Hepatocyte (in vitro differentiated cells): ENCODE results near the gene MPV17. TPM values are rescaled to one million over a fixed set of nuclear protein-coding genes. Genes with fewer than 3 reads are reported as not detected.
"Not testable (repeated sequence)": the region's sequence is repeated elsewhere in the genome, so short reads cannot be mapped to it uniquely, and the experiment has no call there.

Experiments
- DNase-seq: peaks from one replicate; pipeline ENCODE4 v3.0.0-alpha.2; 2016; ENCODE audit warnings: low spot score
- H2AFZ ChIP-seq: fragments of 200-600 bp; sonication (generic); 2 replicates; pipeline ENCODE4 v1.6.0; 2016; ENCODE audit warnings: antibody characterized with exemption, mild to moderate bottlenecking
- H3K27ac ChIP-seq: fragments of 200-600 bp; sonication (generic); 2 replicates; pipeline ENCODE4 v1.5.1; 2016; ENCODE audit warnings: mild to moderate bottlenecking
- H3K27me3 ChIP-seq: fragments of 200-600 bp; sonication (generic); 2 replicates; pipeline ENCODE4 v1.6.1; 2016
- H3K36me3 ChIP-seq: fragments of 200-600 bp; sonication (generic); replicated peaks from 2 replicates; pipeline ENCODE4 v1.5.1; 2016; ENCODE audit warnings: low read depth; ENCODE audit not compliant: insufficient read depth
- H3K4me1 ChIP-seq: fragments of 200-600 bp; sonication (generic); 2 replicates; pipeline ENCODE4 v1.5.1; 2016; ENCODE audit warnings: mild to moderate bottlenecking, moderate library complexity; ENCODE audit not compliant: insufficient read depth
- H3K4me2 ChIP-seq: fragments of 200-600 bp; sonication (generic); 2 replicates; pipeline ENCODE4 v1.6.0; 2016
- H3K4me3 ChIP-seq: fragments of 200-600 bp; sonication (generic); 2 replicates; pipeline ENCODE4 v1.5.1; 2016; ENCODE audit warnings: mild to moderate bottlenecking
- H3K79me2 ChIP-seq: fragments of 200-600 bp; sonication (generic); 2 replicates; pipeline ENCODE4 v1.6.0; 2017; ENCODE audit warnings: mild to moderate bottlenecking
- H3K9me2 ChIP-seq: fragments of 200-600 bp; sonication (generic); replicated peaks from 2 replicates; pipeline ENCODE4 v1.6.0; 2017; ENCODE audit warnings: mild to moderate bottlenecking; ENCODE audit not compliant: insufficient read depth
- H3K9me3 ChIP-seq: fragments of 200-600 bp; sonication (generic); 2 replicates; pipeline ENCODE4 v1.5.1; 2016; ENCODE audit warnings: low read depth, mild to moderate bottlenecking
- H4K20me1 ChIP-seq: fragments of 200-600 bp; sonication (generic); 2 replicates; pipeline ENCODE4 v1.6.0; 2016; ENCODE audit warnings: mild to moderate bottlenecking; ENCODE audit not compliant: insufficient read depth, poor library complexity, severe bottlenecking
- EZH2 ChIP-seq: fragments of 200-600 bp; sonication (generic); IDR thresholded peaks from 2 replicates; pipeline ENCODE4 v1.6.1; 2016; ENCODE audit warnings: antibody characterized with exemption, mild to moderate bottlenecking, borderline replicate concordance
- EZH2phosphoT487 ChIP-seq: fragments of 200-600 bp; sonication (generic); IDR thresholded peaks from one replicate; pipeline ENCODE4 v1.6.1; 2018; ENCODE audit warnings: antibody characterized with exemption, mild to moderate bottlenecking, low read depth, moderate library complexity; ENCODE audit not compliant: unreplicated experiment, severe bottlenecking
- WGBS: methylation state at CpG from one replicate; pipeline ENCODE4 v1.1.6; 2016; ENCODE audit warnings: low lambda C conversion rate; ENCODE audit errors: missing lambda C conversion rate; 5-methylcytosine and 5-hydroxymethylcytosine counted together
- polyA plus RNA-seq: library from polyadenylated mRNA; unstranded; fragments of >200 nt; fragmentation: Nextera tagmentation; extraction: Ambion mirVana; gene quantifications from 2 replicates; pipeline ENCODE4 v1.2.1, GENCODE V29; 2016
- total RNA-seq: library from RNA; depleted of rRNA; stranded (reverse); fragments of >200 nt; gene quantifications from 2 replicates; pipeline ENCODE4 v1.2.3, GENCODE V29; 2014
- TF ChIP-seq, protein P1 (sequence below): fragments of 200-600 bp; sonication (generic); IDR thresholded peaks from 2 replicates; pipeline ENCODE4 v1.5.1; 2016; ENCODE audit warnings: antibody characterized with exemption, mild to moderate bottlenecking; ENCODE audit not compliant: poor library complexity

The MPV17 gene
- total and polyA plus RNA-seq, 2 experiments from 2014 or later, result 71.4 to 111 TPM

DNA sequence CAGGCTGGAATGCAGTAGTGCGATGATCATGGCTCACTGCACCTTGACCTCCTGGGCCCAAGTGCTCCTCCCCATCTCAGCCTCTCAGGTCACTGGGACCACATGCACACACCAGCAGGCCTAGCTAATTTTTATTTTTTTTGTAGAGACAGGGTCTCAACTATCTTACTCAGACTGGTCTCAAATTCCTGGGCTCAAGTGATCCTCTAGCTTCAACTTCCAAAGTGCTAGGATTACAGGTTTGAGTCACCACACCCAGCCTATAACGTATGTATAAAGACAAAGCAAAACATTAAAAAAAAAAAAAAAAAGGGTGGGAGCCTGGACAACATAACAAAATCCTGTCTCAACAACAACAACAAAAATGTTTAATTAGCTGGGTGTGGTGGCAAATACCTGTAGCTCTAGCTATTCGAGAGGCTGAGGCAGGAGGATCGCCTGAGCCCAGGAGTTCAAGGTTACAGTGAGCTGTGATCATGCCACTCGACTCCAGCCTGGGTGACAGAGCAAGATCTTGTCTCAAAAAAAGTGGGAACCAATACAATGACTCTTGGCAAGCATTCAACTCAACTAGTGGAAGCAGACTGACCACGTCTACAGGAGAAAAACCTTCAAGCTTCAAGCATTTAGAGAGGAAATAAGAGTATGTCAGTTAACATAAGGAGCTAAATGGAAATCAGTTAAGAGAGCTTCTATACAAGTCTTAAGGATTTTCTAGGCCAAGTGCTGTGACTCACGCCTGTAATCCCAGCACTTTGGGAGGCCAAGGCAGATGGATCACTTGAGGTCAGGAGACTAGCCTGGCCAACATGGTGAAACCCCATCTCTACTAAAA, 31.1 kb upstream of the MPV17 start:
- no peak overlapping the region for H2AFZ ChIP-seq
- 73% methylated on average over 7 of the region's 7 CpGs for WGBS
- no peak for DNase-seq
- peaks cover 25% of the 10 kb centered on the region for H3K4me1 ChIP-seq
- no peaks in the 10 kb centered on the region for H3K27me3 ChIP-seq
- H3K9me2 ChIP-seq, result no peaks in the 10 kb centered on the region
- TF ChIP-seq, protein P1, sequence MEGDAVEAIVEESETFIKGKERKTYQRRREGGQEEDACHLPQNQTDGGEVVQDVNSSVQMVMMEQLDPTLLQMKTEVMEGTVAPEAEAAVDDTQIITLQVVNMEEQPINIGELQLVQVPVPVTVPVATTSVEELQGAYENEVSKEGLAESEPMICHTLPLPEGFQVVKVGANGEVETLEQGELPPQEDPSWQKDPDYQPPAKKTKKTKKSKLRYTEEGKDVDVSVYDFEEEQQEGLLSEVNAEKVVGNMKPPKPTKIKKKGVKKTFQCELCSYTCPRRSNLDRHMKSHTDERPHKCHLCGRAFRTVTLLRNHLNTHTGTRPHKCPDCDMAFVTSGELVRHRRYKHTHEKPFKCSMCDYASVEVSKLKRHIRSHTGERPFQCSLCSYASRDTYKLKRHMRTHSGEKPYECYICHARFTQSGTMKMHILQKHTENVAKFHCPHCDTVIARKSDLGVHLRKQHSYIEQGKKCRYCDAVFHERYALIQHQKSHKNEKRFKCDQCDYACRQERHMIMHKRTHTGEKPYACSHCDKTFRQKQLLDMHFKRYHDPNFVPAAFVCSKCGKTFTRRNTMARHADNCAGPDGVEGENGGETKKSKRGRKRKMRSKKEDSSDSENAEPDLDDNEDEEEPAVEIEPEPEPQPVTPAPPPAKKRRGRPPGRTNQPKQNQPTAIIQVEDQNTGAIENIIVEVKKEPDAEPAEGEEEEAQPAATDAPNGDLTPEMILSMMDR, result no peak
- TF ChIP-seq EZH2phosphoT487 (no peak), EZH2 (no peak)
- H3K4me3 ChIP-seq, result no peak overlapping the region
- peaks cover 86% of the 10 kb centered on the region for H3K79me2 ChIP-seq
- H3K27ac ChIP-seq, result peak overlapping the region; percentile 59
- H4K20me1 ChIP-seq, result peaks cover 3% of the 10 kb centered on the region
- no peaks in the 10 kb centered on the region for H3K36me3 ChIP-seq
- H3K9me3 ChIP-seq, result no peaks in the 10 kb centered on the region
- peak overlapping the region; percentile 87 for H3K4me2 ChIP-seq

DNA sequence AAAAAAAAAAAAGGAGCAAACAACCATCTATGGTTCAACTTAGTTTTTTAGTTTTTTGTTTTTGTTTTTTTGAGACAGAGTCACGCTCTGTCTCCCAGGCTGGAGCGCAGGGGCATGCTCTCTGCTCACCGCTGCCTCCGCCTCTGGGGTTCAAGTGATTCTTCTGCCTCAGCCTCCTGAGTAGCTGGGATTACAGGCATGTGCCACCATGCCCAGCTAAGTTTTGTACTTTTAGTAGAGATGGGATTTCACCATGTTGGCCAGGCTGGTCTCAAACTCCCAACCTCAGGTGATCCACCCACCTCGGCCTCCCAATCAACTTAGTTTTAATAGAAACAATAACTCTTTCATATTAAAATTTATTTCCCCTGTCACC, 30.5 kb upstream of the MPV17 start:
- 98% methylated on average over 5 of the region's 5 CpGs for WGBS
- H3K36me3 ChIP-seq, H2AFZ ChIP-seq, H3K4me3 ChIP-seq, DNase-seq, H3K27me3 ChIP-seq, H4K20me1 ChIP-seq, H3K9me3 ChIP-seq, H3K9me2 ChIP-seq: not testable (repeated sequence)
- Histone ChIP-seq H3K4me1 (peaks cover 24% of the 10 kb centered on the region), H3K79me2 (peaks cover 88% of the 10 kb centered on the region), H3K27ac (peak overlapping the region; percentile 59), H3K4me2 (peak overlapping the region; percentile 87)

DNA sequence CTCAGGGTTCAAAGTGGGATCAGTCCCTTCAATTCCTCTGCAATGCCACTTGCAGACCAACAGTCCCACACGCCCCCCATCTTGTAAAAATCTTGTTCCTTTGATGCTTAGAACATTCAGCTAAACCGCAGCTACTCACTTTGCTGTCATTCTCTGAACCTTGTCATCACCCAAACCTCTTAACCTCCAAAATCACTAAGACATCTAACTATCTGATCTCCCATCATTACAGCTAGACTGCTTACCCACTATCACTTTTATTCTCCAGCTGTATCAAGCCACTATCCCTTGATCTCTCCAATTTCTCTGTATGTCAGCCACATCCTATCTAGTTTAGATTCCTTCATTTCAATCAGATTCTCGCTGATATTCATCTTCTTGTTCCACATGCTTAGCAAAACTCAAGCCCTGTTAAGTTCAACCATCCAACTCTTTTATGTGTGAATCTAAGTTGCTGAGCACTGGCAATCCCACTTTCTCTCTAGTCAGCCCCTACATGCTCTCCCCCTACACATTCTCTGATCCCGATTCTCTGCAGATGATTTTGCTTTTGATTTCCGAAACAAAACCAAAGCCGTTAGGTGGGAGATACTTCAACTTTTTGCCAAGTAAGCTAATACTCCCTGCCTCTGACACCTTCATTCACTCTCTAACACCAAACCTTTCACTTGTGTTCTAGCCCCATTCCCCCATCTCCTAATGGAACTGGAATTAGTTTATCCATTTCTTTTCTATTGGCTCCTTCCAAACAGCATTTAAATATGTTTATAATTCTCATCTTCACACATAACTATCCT, 29.1 kb upstream of the MPV17 start:
- Histone ChIP-seq H3K4me3 (no peak overlapping the region), H4K20me1 (peaks cover 14% of the 10 kb centered on the region), H3K9me2 (no peaks in the 10 kb centered on the region), H3K79me2 (peaks cover 91% of the 10 kb centered on the region), H3K4me1 (peaks cover 15% of the 10 kb centered on the region), H3K9me3 (no peaks in the 10 kb centered on the region), H3K27ac (no peak overlapping the region), H3K4me2 (no peak overlapping the region), H3K27me3 (no peaks in the 10 kb centered on the region), H3K36me3 (no peaks in the 10 kb centered on the region), H2AFZ (no peak overlapping the region)
- TF ChIP-seq EZH2phosphoT487, result no peak
- TF ChIP-seq EZH2, result no peak
- TF ChIP-seq, protein P1, result no peak
- 96% methylated on average over 6 of the region's 6 CpGs for WGBS
- DNase-seq, result no peak

DNA sequence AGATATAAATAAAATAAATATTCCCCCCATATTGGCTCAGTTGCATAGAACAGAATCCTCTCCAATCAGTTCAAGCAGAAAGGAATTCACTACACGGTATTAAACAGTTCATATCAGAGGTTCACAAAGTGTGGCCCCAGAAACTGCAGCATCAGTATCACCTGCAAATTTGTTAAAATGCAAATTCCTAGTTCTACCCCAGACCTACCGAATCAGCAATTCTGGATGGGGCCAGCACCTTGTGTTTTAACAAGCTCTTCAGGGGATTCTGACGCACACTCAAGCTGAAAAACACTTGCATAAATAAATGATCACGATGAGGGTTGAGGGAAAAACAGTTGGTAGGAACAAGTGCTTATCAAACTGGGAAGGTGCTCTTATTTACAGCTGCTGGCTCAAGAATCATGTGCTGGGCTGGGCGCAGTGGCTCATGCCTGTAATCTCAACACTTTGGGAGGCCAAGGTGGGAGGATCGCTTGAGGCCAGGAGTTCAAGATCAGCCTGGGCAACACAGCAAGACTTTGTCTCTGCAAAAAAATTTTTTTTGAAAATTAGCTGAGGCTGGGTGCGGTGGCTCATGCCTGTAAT, 27.3 kb upstream of the MPV17 start:
- Histone ChIP-seq H3K27ac (no peak overlapping the region), H3K4me2 (no peak overlapping the region), H3K4me1 (peaks cover 12% of the 10 kb centered on the region), H3K9me2 (no peaks in the 10 kb centered on the region), H3K79me2 (peaks cover 98% of the 10 kb centered on the region), H3K4me3 (no peak overlapping the region), H3K27me3 (no peaks in the 10 kb centered on the region), H2AFZ (no peak overlapping the region), H4K20me1 (peaks cover 17% of the 10 kb centered on the region), H3K36me3 (no peaks in the 10 kb centered on the region), H3K9me3 (no peaks in the 10 kb centered on the region)
- TF ChIP-seq EZH2, result no peak
- TF ChIP-seq, protein P1, result no peak
- TF ChIP-seq EZH2phosphoT487, result no peak
- WGBS, result 93% methylated on average over 7 of the region's 7 CpGs
- DNase-seq, result no peak
